Measurements from ENCODE around the gene SLC13A3.

Gene SLC13A3

DNA sequence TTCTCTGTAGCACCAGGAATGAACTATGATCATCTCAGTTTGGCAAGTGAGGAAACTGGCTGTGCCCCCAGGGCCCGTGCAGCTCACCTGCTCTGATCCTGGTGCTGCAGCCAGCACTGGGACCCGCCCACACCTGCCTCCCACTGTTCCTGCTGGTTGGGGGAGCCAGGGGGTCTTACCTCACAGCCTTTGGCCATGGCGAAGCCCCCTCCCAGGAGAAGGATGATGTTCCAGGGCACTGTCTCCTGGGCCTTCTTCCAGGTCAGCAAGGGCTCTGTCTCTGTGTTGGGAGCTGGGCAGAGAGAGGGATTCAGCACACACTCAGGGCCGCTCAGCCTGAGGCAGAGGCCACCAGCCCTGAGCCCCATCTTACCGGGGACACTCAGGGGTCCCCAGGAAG lies 75.9 kb downstream of the SLC13A3 start:
- no peak for DNase-seq

DNA sequence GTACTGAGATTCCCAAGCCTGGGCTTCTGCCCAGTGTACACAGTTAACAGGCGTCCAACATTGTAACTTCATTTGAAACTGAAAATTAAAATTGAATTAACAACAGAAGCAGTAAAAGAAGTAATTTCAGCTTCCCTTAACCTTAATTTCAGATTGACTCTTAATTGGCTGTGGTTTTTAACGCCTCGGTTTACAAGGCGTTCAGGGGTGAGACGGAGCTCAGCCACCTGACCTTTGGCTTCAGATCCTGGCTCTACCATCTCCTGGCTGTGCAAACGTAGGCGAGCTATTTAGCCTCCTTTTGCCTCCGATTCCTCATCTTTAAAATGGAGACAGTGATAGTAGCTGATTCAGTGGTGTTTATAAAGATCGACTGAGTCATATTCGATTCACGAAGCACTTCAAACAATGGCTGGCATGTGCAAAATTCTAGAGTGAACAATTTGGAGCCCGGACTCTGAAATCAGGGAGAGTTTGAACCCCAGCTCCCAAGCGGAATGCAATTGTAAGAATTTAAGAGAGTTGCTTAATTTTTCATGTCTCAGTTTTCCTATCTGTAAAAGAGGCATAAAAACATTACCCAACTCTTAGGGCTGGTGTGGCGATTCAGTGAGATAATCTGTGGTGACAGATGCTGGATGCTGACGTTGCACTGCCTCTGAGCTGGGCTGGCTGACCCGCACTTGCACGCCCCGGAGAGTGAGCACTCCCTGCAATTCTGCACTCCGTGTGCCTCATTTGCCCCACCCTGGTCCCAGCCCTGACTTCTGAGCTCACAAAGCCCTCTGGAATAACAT lies 77.3 kb downstream of the SLC13A3 start:
- DNase-seq = no peak

DNA sequence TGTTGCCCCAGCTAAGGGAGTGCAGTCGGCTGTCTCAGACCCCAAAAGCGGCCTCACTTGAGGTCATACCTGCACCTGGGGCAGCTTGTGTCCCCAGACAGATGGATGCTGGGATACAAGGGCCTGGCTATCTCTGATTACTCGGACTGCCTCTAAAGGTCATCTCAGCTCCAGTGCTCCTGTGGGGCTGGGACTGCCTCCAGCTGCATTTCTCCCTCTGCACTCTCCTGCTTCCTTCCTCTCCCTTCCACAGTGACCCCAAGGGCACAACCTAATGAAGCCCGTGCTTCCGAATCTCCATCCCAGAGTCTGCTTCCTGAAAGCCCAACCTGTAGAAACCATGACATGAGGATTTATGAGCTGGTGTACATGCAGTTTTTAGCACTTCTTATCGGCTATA lies 78.0 kb downstream of the SLC13A3 start:
- DNase-seq = no peak

DNA sequence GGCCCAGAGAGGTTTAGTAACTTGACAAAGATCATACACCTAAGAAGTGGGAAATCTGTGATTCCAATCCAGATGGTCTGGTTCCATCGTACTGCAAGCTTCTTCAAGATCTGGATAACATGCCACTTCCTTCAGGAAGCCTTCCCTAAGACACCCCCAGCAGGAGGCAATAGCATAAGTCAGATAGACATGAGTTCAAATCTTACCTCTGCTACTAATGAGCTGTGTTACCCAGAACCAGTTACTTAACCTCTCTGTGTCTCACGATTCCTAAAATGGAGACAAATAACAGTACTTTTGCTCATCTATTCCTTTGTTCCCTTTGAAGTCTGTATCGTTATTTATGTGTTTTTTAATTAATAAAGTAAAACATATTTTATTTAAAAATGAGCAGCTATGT lies 78.5 kb downstream of the SLC13A3 start:
- DNase-seq = no peak

DNA sequence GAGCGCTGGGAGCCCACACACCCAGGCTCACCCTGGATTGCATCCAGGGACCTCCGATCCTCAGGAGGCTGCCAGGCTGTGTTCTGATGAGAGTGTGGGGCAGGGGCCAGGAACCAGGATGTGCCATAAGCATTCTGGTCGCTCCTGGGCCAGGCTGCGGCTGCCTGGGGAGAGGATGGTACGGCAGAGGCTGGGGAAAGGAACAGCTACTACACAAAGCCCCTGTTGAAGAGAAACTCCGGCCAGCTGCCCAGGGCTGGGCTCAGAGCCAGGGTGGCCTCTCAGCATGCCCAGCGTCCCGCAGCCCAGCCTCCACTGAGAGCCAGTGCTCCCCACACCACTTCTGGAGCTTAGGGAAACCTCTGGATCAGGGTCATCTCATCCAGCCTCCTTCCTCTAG lies 79.1 kb downstream of the SLC13A3 start:
- no peak for DNase-seq

DNA sequence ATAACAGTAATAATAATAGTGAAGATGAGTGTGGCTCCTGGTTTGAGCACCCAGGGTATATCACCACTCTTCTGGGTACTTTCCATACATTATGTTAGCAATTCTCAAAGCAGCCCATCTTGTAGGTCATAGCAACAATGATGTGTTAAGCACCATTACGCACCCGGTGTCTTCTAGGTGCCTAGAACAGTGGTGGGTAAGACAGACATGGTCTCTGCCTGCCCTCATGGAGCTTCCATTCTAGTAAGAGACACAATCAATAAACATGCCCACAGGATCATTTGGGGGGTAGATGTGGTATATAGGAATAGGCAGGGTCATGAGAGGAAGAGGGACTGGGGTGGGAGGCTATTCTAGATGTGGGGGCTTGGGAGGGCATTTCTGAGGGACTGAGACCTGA lies 79.8 kb downstream of the SLC13A3 start:
- no peak for DNase-seq

DNA sequence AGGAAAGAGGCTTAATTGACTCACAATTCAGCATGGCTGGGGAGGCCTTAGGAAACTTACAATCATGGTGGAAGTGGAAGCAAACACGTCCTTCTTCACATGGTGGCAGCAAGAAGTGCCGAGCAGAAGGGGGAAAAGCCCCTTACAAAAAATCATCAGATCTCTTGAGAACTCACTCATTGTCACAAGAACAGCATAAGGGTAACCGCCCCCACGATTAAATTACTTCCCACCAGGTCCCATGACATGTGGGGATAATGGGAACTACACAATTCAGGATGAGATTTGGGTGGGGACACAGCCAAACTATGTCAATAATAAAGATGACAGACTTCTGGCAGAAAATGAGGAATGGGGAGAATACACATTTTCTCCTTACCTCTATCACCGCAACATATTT lies 80.3 kb downstream of the SLC13A3 start:
- peak in 2 of 3 donors; percentile 35 to 63 for DNase-seq

DNA sequence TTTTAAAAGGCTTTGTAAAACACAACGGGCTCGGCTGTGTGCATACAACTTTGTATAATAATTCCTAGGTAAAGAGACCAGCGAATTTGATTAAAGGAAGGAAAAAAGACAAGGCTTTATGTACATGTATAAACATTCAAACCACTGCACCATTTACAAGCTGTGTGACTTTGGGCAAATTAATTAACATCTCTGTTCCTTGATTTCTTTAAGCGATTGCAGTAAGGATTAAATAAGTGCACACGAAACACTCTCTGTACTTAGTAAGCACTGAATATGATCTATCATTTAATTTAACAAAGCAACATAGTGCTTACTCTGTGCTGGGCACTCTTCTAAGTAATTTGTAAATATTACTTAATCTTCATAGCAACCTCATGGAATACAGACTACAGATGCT lies 81.3 kb downstream of the SLC13A3 start:
- DNase-seq = no peak

DNA sequence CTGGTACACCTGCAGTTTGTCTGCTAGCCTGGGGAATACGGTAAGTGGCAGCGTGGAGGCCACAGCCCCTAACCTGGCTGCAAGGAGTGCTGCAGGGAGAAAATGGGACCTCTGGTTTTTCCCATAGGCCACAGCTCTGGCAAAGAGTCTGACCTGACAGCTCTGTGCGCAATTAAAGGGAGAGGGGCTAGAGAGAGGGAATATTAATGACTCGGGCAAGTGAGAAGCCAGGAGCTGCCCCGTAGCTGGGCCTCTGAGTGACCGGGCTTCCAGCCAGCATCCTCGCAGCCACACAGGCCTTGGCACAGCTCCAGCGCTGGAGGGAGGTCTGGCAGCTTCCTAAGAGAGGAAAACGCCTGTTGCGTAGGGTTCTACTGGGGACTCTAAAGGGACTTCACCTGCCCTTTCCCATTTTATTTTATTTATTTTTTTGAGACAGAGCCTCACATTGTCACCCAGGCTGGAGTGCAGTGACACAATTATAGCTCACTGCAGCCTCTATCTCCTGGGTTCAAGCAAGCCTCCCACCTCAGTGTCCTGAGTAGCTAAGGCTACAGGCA lies 82.6 kb downstream of the SLC13A3 start:
- DNase-seq = peak; percentile 49 to 83 (median 76)

DNA sequence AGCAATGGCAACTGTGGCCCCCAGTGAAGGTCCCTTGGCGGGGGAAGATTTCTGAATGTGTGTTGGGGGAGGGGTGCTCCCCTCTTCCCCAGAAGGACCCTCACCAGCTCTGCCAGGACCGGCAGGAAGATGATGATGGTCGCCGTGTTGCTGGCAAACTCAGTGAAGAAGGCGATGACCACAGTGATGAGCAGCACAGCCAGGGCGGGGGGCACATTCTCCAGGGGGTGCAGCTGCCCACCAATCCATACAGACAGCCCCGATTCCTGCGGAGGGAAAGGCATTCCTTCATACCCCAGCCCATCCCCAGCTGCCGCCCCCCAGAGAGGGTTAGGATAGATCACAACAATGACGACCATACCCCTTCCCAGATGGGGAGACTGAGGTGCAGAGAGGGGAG lies 85.1 kb downstream of the SLC13A3 start:
- DNase-seq = no peak

DNA sequence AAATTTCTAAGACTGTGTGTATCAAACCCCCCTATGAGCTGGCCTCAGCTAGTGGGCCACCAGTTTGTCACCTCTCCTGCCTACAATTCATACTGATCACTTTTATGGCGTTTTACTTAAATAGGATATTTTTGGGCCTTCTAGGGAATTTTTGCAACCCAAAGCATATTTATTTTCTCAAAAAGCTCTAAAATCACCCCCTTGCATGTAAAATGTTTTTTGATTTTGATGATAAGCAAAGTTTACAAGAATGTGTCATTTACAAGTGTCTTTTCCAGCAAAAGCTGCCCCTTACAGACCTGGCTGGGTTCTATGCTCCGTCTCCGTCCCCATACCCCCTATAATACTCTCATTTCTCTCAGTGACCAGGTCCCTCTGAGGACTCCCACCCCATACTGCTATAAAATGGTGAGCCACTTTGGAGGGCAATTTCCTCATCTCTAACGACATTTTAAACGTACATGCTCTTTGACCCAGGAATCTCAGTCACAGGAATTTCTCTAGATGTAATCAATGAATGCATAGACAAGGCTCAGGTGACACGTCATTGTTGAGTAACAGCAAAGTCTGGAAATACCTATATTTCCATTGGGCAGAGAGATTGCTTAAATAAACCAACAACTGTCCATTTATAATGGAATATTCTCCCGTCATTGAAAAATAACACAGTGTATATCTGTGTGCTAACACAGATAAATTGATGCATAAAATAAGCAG lies 86.9 kb downstream of the SLC13A3 start:
- no peak for DNase-seq

DNA sequence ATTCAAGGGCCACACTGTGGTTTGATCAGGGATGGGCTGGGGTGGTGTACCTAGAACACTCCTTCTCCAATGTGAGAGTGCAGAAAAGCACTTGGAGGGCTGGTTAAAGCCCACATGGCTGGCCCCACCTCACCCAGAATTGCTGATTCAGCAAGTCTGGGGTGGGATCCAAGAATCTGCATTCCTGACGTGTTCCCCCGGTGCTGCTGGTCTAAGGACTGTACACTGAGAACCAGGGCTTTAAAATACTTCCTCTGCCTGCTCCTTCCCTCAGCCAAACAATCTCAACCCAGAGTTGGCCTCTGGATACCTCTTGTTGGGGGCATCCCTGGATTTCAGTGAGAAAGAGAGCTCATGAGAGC lies 87.4 kb downstream of the SLC13A3 start:
- DNase-seq = no peak

DNA sequence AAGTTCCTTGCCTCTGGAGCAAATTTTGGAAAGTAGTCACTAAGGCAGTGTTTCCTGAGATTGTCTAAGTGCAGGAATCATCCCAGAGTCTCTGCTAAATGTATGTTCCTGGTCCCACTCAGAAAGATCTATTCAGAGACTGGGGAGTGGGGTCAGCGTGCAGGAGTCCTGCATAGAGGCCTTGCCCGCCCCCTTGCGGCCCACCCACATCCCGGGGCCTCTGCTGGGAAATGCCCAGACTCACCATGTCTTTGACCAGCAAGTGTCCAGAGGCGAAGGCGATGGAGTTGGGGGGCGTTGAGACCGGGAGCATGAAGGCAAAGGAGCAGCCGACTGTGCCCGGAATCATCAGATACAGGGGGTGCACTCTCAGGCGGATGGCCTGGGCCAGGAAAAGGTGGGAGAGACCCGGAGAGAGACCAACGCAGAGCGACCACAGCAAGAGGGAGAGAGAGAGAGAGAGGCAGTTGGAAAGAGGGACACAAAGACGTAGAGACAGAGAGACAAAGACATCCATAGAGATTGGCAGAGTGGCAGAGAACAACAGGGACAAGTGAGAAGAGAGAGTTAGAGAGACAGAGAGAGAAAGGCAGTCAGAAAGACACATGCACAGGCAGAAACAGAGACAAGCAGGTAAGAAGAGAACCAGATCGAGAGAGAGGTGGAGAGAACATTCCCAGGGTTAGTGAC lies 87.9 kb downstream of the SLC13A3 start:
- no peak for DNase-seq

DNA sequence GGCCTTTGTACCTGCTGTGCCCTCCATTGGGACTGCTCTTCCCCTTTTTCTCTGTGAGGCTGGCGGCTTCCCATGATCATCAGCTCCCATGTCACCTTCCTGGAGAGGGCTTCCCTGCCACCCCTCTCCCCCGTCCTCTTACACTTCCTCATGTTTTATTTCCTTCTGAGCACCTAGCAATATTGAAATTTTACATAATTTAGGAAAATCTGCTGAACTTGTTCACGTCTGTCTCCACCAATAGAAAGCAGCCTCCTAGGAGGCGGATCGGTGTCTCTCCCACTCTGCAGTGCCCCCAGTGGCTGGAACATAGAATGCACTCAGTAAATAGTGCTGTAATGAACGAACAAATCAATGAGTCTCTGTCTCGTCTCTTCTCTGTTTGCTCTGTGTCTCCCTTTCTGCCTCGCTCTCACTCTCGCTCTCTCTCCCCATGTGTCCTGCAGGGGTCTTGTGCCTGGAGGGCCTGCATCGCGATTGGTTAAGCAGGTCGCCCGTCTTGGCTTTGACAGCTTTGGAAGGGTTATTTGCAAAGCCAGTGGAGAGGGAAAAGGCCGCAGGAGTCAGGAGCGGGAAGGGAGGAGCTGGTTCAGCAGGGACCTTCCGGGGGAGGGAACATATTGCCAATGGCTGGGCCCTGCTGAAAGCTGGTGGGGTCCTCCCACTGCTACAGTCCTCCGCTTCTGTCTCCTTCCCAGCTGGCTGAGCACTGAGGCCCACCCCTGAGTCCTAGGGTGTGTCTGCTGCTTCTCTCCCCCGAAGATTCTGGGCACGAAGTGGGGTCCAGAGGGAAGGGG lies 88.7 kb downstream of the SLC13A3 start:
- DNase-seq = peak; percentile 85 to 88 (median 87)

DNA sequence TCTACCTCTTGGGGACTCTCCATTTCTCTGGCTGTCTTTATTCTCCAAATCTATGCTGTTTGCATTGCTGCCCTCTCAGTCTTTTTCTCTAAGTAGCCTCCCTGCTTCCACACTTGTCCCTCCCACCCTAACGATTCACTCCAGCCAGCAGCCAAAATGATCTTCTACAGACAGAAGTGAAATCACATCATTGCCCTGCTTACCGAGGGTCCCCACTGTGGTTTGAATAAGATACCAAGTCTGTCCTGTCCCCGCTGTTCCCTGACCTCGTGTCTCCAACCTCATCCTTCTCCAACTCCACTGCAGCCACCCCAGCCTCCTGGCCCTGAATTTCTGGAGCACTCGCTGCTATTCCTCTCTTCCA lies 89.3 kb downstream of the SLC13A3 start:
- no peak for DNase-seq

DNA sequence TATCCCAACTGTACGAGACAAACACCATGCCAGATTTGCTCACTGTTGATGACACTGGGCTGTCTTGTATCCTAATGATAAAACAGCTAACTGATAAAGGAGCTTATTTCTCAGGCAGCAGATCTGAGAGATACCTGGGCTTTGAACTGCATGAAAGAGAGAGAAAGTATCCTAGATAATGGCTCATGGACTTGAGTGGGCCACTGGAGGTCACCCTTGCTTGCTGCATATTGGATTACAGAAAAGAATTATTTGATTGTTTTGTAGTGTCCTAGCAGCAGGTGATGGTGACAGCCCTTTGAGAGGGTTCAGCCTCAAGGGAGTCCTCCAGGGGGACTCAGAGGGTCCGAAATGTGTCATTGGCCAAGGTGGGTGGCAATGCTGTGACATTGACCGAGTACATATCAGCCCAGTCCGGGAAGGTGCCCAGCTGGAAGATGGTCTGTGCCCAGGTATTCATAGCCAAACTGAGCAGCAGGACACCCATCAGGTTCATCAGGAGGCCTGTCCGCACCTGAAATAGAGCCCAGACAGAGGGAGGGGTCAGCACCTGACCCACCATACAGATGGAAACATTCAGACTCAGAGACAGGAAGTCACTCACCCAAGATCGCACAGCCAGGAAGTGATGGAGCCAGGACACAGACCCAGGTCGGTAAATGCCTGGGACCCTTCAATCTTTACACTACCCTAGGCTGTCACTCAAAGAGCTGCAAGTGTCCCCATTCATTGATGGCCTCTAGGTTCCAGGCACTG lies 91.4 kb downstream of the SLC13A3 start:
- no peak for DNase-seq

DNA sequence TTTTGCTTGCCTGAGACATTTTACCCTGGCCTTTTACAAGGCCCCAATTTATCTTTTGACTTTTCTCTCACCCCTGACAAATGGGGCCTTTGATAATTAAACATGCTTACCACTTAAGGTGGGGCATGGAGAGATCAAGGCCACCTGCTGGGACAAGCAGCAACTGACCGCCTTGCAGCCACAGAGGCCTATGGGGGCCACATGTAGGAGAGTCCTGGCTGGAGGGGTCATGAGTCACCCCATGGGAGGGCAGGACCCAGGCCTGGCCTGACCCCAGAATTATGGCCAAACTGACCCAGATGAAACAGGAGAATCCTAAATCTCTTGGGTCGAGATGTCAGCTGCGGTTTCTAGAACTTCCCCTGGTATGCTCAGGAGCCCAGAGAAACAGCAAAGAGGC lies 92.3 kb downstream of the SLC13A3 start:
- no peak for DNase-seq

DNA sequence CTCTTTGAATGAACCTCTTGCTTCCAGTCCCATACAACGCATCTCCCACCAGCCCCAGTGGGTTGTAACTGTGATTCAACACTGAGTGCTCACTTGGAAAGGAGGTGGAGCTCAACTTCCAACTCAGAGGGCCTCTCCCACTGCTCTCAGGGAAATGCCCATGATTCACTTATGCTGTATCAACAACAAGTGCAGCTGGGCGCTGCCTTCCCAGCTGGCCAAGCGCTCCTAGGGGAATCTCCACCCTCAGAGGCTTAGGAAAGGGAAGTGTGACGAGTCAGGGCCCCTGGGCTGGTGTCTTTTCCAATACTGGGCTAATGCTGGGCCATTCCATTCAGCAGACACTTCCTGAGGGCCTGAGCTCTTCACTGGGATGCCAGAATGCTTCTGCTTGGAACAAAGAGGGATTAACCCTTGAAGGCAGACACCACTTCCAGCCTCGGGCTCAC lies 92.7 kb downstream of the SLC13A3 start:
- peak; percentile 96 to 99 (median 97) for DNase-seq

DNA sequence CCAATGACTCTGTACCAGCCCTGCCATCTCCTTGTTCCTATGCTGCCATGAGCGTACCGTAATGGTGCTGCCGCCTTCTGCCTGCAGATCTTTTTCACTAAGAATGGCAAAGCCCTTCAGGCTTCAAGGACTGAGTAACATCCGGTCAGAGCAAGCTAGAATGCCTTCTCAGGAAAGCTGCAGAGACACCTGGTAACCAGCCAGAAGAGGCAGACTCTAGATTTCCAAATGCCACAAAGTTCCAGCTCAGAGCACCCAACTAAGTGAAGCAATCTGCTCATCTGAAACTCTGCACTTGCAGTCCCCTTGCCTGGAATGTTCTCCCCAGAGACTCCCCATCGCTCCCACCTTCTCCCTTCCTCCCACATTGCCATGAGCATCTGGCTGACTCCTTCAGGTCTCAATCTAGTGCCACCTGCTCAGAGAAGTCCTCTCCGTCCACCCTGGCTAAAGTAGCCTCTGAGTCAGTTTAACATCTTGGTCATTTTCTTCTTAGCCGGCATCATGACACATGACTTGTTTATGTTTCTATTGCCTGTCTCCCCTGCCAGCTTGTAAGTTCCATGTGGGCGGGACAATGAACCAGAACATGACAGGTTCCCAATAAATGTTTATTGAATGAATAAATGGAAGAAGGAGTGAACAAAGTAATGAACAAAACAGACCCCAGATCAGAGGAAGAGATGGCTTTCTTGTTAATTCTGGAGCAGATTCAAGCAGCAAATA lies 93.9 kb downstream of the SLC13A3 start:
- peak; percentile 82 to 87 (median 84) for DNase-seq

DNA sequence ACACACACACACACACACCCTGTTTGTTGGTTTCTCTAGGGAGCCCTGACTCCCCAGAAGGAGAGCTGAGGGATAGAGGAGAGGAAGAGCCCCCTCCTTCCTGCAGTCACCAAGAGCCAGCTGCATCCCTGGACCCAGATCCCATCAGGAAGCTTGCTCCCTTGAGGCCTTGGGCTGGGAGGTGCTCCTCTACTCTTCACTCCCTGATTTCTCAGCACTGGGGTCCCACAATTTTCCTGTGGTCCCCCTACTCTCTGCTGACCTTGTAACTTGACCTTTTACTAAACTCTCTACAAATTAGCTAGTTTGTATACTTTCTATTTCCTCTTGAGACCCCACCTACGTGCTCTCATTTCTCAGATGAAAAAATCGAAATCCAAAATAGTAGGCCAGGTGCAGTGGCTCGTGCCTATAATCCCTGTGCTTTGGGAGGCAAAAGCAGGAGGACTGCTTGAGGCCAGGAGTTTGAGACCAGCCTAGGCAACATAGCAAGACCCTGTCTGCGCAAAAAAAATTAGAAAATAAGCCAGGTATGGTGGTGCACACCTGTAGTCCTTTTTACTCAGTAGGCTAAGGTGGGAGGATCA lies 95.8 kb downstream of the SLC13A3 start:
- no peak for DNase-seq

DNA sequence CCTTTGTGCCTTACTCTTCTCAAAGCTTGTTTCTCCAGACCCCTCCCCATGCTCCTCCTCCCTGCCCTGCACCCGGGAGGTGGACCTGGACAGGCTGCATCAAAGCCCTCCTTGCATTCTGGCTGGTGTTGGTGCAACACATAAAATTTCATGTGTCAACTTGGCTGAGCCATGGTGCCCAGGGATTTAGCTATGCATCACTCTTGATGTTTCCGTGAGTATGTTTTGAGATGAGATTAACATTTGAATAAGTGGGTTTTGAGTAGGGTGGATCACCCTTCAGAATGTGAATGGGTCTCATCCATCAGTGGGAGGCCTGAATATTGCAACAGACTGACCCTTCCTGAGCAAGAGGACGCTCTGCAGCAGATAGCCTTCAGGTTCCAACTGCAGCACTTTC lies 96.4 kb downstream of the SLC13A3 start:
- no peak for DNase-seq

Data from suppressor macrophage treated with lipopolysaccharide for 1 hour (primary cell).